HepG2 (cell line): Measurements from ENCODE around the gene COL8A2. TPM values are rescaled to one million over a fixed set of nuclear protein-coding genes. Genes with fewer than 3 reads are reported as not detected.
A peak's percentile ranks its signal among the peaks of the same experiment; 100 is the strongest.

Source experiments
- ATAD3A ChIP-seq: sonication (generic); formaldehyde crosslinking; IDR thresholded peaks from 2 replicates; pipeline ENCODE4 v1.4.0; 2020; ENCODE audit warnings: missing genetic modification reagents
- CBX2 ChIP-seq, 2 experiments: fragments of 200-600 bp in 1 of 2; sonication (generic); formaldehyde crosslinking in 1 of 2; IDR thresholded peaks; 2 replicates each; pipeline versions ENCODE4 v1.7.0 to v1.8.1; 2018 to 2022; ENCODE audit warnings: low read depth in 2 of 2, low read length in 1 of 2, mild to moderate bottlenecking in 1 of 2, missing genetic modification reagents in 1 of 2
- EEA1 ChIP-seq: sonication (generic); formaldehyde crosslinking; IDR thresholded peaks from 2 replicates; pipeline ENCODE4 v1.5.1; 2020; ENCODE audit warnings: mild to moderate bottlenecking, missing genetic modification reagents, borderline replicate concordance
- KAT2B ChIP-seq: fragments of 150-350 bp; IDR thresholded peaks from 2 replicates; pipeline ENCODE4 v1.6.1; 2014; ENCODE audit warnings: low read depth, low read length, borderline replicate concordance
- MEIS1 ChIP-seq: sonication (generic); formaldehyde crosslinking; IDR thresholded peaks from 2 replicates; pipeline ENCODE4 v1.9.0; 2021; ENCODE audit warnings: mild to moderate bottlenecking, missing genetic modification reagents, moderate library complexity, borderline replicate concordance
- POLR2AphosphoS2 ChIP-seq: IDR thresholded peaks from 2 replicates; pipeline ENCODE4 v1.6.1; 2011; ENCODE audit warnings: low read depth, low read length, improper control_type of control experiment
- PREB ChIP-seq: sonication (generic); formaldehyde crosslinking; IDR thresholded peaks from 2 replicates; pipeline ENCODE4 v1.4.0; 2020; ENCODE audit warnings: missing genetic modification reagents
- SP140L ChIP-seq: sonication (generic); formaldehyde crosslinking; IDR thresholded peaks from 2 replicates; pipeline ENCODE4 v1.4.0; 2020; ENCODE audit warnings: missing genetic modification reagents, borderline replicate concordance
- THAP9 ChIP-seq: sonication (generic); formaldehyde crosslinking; IDR thresholded peaks from 2 replicates; pipeline ENCODE4; 2020; ENCODE audit warnings: missing genetic modification reagents, mild to moderate bottlenecking, borderline replicate concordance
- THYN1 ChIP-seq: sonication (generic); formaldehyde crosslinking; IDR thresholded peaks from 2 replicates; pipeline ENCODE4 v1.8.1; 2023; ENCODE audit warnings: low read depth, mild to moderate bottlenecking, moderate library complexity, missing genetic modification reagents, borderline replicate concordance
- U2AF2 ChIP-seq: fragments of 200-400 bp; formaldehyde crosslinking; IDR thresholded peaks from 2 replicates; pipeline ENCODE4 v1.6.1; 2017; ENCODE audit warnings: low read depth, mild to moderate bottlenecking, low read length
- ZBED4 ChIP-seq: sonication (generic); formaldehyde crosslinking; IDR thresholded peaks from 2 replicates; pipeline ENCODE4 v1.4.0; 2020; ENCODE audit warnings: missing genetic modification reagents, borderline replicate concordance
- ZC3H13 ChIP-seq: sonication (generic); formaldehyde crosslinking; IDR thresholded peaks from 2 replicates; pipeline ENCODE4 v1.8.1; 2023; ENCODE audit warnings: mild to moderate bottlenecking, missing genetic modification reagents, moderate library complexity
- ZNF180 ChIP-seq: sonication (generic); formaldehyde crosslinking; IDR thresholded peaks from 2 replicates; pipeline ENCODE4 v1.4.0; 2020; ENCODE audit warnings: low read depth, missing genetic modification reagents, borderline replicate concordance
- ZNF660 ChIP-seq: sonication (generic); formaldehyde crosslinking; IDR thresholded peaks from 2 replicates; pipeline ENCODE4 v1.5.1; 2020; ENCODE audit warnings: mild to moderate bottlenecking, low read depth, missing genetic modification reagents, borderline replicate concordance
- ZNF720 ChIP-seq: sonication (generic); formaldehyde crosslinking; IDR thresholded peaks from 2 replicates; pipeline ENCODE4 v1.4.0; 2020; ENCODE audit warnings: missing genetic modification reagents
- ZNF879 ChIP-seq: sonication (generic); formaldehyde crosslinking; IDR thresholded peaks from 2 replicates; pipeline ENCODE4 v1.8.1; 2023; ENCODE audit warnings: missing genetic modification reagents
- ZSCAN5A ChIP-seq: sonication (generic); formaldehyde crosslinking; IDR thresholded peaks from 2 replicates; pipeline ENCODE4 v1.8.0; 2022; ENCODE audit warnings: mild to moderate bottlenecking, missing genetic modification reagents, borderline replicate concordance
- polyA plus RNA-seq, 8 experiments: library from polyadenylated mRNA; depleted of rRNA in 3 of 8; stranded (reverse) in 7 of 8; unstranded in 1 of 8; fragments of >200 nt; fragmentation: Illumina TruSeq in 4 of 8; extraction: Trizol in 4 of 8; gene quantifications; 2 replicates each; pipeline versions ENCODE4 v1.2.1 to v1.2.3, GENCODE V29; 2011 to 2016; ENCODE audit warnings: low read depth in 4 of 8, missing spikeins in 1 of 8, mixed read lengths in 1 of 8; ENCODE audit not compliant: insufficient read depth in 1 of 8
- total RNA-seq, 5 experiments: library from RNA; depleted of rRNA; stranded (reverse); fragments of >200 nt; fragmentation: Illumina TruSeq; extraction: Trizol; gene quantifications; 2 replicates each; pipeline ENCODE4 v1.2.3, GENCODE V29; 2016; ENCODE audit warnings: low read depth in 1 of 5

The COL8A2 gene
- total and polyA plus RNA-seq, 2 of the 13 experiments (the other 11 are each of a cell fraction or from before 2014, with no cell fraction given), result 0.13 to 0.24 TPM

- TF ChIP-seq EEA1 (CRISPR knock-in tag), result peak; percentile 92; the same call in 1 of the 2 replicates
- 0 out of 2 replicates have a peak, but pooled peaks have one; percentile 56 for TF ChIP-seq ZNF879 (CRISPR knock-in tag)
- TF ChIP-seq PREB (CRISPR knock-in tag), result no peak; the same call in 1 of the 2 replicates
- peak; percentile 86 for TF ChIP-seq THAP9 (CRISPR knock-in tag)
- TF ChIP-seq ZSCAN5A (CRISPR knock-in tag), result peak; percentile 71; the same call in 1 of the 2 replicates
- TF ChIP-seq ZNF720 (CRISPR knock-in tag), result no peak
- no peak for TF ChIP-seq KAT2B
- no peak for TF ChIP-seq U2AF2
- TF ChIP-seq ZNF660 (CRISPR knock-in tag), result no peak
- TF ChIP-seq POLR2AphosphoS2, result no peak
- no peak for TF ChIP-seq THYN1 (CRISPR knock-in tag)
- TF ChIP-seq CBX2 (IDR thresholded peaks at IDR 0.05; ENCODE audit: low read depth, low read length), result no peak
- no peak for TF ChIP-seq CBX2 (CRISPR knock-in tag; IDR thresholded peaks at IDR 0.05; ENCODE audit: low read depth)
- TF ChIP-seq MEIS1 (CRISPR knock-in tag), result peak; percentile 40; the same call in 1 of the 2 replicates
- no peak for TF ChIP-seq SP140L (CRISPR knock-in tag)
- TF ChIP-seq ZC3H13 (CRISPR knock-in tag), result peak; percentile 81; the same call in 1 of the 2 replicates
- no peak for TF ChIP-seq ATAD3A (CRISPR knock-in tag)
- TF ChIP-seq ZBED4 (CRISPR knock-in tag), result peak; percentile 67
- no peak for TF ChIP-seq ZNF180 (CRISPR knock-in tag)
Measured at GRCh38 chr1:36088577-36089392, 36.2 kb downstream of the COL8A2 start, which contains the start of gene ADPRS (continued).
